ENCODE measurements around the gene ZNF224.

- TF ChIP-seq ELK1 (IDR thresholded peaks at IDR 0.05; ENCODE audit: low read depth, low read length) (no peak), CTCF (IDR thresholded peaks at IDR 0.05 in 2 of 3, conservative IDR thresholded peaks at IDR 0.05 in 1 of 3; ENCODE audit: control insufficient read depth in 2 of 3, extremely low read depth in 1 of 3, insufficient read depth in 1 of 3, low read depth in 3 of 3, low read length in 3 of 3) (no peak), KDM1A (IDR thresholded peaks at IDR 0.05; ENCODE audit: borderline replicate concordance) (no peak), REST (IDR thresholded peaks at IDR 0.05; ENCODE audit: low read depth, low read length) (no peak), DPF2 (IDR thresholded peaks at IDR 0.05) (no peak), MEF2A (IDR thresholded peaks at IDR 0.05; ENCODE audit: insufficient read depth, low read depth, low read length) (no peak)
Measured at GRCh38 chr19:44112802-44113137, 18.6 kb downstream of the ZNF224 start.
